NCI-H526 treated with DMSO at 0.1 percent for 48 hours (cell line): ENCODE data around the gene GCK.

Experiments used
- DNase-seq: peaks from one replicate; lab custom pipeline; 2025; lab: John Stamatoyannopoulos, UW

GCK gene

DNA sequence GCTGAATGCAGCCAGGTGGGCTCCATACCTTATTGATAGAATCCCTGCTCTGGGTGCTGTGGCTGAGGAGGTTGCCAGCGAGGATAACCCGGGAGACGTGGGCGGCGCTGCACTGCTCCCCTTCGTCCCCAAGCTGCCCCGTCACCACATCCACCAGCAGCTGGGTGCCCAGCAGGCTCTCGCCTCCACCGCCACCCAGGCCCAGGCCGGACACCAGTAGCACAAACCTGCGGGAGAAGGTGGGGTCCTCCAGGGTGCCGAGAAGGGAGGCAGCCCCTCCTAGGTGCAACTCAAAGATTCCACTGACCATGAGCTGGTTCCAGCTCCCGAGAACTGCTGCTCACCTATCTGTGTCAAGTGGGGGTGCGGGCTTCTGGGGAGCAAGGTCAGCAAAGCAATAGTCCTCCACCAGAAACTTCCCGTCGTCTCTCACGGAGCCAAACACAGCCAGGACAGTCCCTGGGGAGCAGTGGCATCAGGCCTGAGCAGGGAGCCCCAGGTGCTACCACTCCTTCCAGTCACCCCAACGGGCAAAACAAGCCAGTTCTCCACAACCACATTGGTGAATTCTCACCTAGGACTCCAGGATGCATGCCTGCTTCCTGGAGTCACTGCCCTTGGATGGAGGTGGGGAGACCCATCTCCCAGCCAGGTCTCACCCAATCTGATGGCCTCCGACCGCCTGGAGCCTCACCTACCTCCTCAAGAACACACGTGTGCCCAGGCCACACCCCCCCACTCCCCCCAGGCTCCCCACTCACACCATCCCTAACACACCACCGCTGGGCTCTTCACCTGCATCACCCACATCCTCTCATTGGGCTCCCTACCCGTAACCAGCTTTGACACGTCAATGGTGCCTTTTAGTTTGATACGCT, 72.2 kb downstream of the GCK start:
- no peak for DNase-seq

DNA sequence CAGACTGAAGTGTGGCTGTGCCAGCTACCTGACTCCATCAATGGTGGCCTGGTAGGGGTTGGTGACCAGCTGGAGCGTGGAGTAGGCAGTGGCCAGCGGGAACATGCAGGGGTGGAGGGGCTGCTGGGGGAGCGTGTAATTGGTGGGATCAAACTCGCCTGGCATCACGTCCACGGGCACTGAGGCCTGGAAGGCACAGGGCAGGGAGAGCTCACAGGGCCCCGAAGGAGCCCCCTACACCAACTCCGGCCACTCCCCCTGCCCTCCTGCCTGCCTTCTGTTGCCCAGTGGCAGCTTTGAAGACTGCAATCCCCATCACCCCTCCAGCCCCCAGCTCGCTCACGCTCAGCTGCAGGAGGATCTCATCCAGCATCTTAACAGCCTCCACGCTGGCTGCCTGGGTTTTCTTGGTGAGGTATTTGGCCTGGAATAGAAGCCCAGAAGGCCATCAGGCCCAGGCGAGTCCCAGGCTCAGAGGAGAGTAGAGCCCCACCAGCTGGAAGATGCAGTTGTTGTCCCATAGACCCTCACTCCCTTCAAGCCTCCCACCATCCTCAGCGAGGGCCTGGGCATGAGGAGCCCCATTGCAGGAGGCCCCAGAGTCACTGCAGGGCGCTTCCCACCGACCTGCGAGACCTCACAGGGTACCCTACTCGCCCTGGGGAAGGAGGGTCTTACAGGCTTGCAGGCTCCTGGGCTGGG, 73.0 kb downstream of the GCK start:
- no peak for DNase-seq

DNA sequence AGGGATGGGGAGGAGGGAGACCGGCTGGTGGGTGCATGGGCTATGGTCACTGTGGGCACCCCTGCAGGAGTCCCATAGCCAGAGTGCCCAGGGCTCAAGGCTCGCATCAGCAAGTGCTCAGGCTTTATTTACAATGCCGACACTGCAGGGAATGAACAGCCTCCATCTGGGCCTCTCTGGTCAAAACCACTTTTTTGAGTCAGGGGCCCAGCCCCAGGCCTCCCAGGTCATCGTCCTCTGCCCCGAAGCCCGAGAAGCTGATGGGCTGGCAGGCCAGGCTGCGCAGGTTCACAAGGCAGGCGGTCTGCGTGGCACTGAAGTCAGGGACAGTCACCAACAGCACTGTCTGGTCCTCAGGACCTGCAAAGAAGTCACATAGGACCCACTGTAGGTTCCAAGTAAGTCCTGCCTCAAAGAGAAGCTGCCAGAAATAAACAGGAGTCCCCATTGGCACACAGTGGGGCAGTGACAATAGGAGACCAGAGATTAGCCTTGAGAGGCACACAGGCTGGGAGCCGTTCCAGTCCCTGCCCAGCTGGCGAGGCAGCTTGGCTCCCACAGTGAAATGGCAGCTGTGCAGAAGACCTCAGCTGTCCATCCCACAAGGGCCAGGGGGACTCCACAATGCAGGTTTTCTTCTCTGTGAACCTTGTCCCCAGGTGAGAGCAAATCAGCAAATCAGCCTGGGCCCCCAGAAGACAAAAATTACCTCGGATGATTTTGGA, 74.5 kb downstream of the GCK start:
- no peak for DNase-seq

DNA sequence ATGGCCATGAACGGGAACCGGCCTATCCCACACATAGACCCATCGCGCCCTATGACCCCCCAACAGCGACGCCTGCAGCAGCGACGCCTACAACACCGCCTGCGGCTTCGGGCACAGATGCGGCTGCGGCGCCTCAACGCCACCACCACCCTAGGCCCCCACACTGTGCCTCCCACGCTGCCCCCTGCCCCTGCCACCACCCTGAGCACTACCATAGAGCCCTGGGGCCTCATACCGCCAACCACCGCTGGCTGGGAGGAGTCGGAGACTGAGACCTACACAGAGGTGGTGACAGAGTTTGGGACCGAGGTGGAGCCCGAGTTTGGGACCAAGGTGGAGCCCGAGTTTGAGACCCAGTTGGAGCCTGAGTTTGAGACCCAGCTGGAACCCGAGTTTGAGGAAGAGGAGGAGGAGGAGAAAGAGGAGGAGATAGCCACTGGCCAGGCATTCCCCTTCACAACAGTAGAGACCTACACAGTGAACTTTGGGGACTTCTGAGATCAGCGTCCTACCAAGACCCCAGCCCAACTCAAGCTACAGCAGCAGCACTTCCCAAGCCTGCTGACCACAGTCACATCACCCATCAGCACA, 75.4 kb downstream of the GCK start:
- DNase-seq = no peak

DNA sequence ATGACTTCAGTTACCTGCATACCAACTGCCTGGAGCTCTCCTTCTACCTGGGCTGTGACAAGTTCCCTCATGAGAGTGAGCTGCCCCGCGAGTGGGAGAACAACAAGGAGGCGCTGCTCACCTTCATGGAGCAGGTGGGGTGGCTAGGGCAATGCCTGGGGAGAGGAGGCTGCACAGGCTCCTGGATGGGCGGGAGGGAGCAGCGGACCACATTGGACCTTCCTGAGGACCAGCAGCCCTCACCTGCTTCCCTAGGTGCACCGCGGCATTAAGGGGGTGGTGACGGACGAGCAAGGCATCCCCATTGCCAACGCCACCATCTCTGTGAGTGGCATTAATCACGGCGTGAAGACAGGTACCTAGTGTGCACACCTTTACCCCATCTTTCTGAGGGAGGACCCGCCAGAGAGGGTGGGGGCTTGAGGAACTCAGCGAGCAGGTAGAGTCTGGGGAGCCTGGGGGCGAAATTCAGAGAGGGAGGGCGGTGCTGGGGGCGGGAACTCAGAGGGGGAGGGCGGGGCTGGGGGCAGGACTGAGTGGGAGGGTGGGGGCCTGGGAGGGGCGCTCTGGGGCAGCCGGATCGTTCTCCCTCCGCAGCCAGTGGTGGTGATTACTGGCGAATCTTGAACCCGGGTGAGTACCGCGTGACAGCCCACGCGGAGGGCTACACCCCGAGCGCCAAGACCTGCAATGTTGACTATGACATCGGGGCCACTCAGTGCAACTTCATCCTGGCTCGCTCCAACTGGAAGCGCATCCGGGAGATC, 76.1 kb downstream of the GCK start:
- DNase-seq = no peak

DNA sequence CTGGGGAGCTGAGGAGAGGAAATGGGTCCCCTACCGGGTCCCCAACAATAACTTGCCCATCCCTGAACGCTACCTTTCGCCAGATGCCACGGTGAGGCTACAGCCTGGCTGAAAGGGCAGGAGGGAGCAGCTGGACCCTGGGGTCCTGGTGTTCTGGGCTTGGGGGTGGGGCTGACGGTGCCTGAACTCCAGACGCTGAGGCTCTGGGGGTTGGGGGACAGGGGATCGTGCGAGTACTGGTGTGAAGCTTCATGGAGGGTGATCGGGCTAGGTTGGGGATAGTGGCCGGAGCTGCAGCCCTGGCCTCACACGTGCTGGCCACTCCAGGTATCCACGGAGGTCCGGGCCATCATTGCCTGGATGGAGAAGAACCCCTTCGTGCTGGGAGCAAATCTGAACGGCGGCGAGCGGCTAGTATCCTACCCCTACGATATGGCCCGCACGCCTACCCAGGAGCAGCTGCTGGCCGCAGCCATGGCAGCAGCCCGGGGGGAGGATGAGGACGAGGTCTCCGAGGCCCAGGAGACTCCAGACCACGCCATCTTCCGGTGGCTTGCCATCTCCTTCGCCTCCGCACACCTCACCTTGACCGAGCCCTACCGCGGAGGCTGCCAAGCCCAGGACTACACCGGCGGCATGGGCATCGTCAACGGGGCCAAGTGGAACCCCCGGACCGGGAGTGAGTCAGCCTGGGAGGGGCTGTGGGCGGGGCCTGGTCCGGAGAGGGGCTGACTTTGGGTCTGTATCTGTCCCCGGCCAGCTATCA, 76.8 kb downstream of the GCK start:
- DNase-seq = peak; percentile 21

DNA sequence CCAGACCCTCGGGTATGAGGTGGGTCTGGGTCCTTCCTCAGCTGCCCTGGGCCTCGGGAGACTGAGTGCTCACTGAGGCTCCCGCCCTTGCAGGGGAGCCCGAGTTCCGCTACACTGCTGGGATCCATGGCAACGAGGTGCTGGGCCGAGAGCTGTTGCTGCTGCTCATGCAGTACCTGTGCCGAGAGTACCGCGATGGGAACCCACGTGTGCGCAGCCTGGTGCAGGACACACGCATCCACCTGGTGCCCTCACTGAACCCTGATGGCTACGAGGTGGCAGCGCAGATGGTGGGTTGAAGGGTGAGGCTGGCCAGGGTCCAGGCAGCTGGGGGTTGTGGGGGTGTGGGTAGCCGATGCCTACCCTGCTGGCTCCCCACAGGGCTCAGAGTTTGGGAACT, 77.5 kb downstream of the GCK start:
- DNase-seq = no peak

DNA sequence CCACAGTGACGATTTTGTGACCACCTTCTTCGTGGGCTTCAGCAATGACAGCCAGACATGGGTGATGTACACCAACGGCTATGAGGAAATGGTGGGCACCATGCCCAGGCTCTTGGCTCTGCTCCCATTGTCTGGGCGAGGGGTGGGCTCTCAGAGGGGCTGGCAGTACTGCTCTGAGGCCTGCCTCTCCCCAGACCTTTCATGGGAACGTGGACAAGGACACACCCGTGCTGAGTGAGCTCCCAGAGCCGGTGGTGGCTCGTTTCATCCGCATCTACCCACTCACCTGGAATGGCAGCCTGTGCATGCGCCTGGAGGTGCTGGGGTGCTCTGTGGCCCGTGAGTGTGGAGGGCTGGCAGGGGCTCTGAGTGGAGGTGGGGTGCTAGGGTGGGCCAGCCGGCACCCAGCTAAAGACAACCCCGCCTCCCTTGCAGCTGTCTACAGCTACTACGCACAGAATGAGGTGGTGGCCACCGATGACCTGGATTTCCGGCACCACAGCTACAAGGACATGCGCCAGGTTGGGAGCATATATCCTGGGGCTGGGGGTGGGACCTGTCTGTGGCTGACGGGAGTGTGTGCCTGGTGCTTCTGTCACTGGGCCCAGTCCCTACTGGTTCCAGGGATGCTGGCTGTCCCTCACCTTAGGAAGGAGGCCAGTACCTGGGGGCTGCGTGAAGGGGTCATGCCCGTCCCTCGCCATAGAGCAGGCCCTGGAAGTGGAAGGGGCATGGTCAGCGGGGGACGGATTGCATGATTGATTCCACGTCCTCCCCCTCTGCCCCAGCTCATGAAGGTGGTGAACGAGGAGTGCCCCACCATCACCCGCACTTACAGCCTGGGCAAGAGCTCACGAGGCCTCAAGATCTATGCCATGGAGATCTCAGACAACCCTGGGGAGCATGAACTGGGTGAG, 78.3 kb downstream of the GCK start:
- DNase-seq = no peak

DNA sequence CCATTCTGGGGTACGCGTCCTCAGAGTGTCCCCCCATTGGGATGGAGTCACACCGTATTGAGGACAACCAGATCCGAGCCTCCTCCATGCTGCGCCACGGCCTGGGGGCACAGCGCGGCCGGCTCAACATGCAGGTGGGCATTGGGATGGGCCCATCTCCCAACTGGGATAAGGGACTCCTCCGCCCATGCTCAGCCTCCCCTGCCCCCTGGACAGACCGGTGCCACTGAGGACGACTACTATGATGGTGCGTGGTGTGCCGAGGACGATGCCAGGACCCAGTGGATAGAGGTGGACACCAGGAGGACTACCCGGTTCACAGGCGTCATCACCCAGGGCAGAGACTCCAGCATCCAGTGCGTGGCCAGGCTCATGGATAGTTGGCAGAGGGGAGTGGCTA, 79.2 kb downstream of the GCK start:
- DNase-seq = no peak

DNA sequence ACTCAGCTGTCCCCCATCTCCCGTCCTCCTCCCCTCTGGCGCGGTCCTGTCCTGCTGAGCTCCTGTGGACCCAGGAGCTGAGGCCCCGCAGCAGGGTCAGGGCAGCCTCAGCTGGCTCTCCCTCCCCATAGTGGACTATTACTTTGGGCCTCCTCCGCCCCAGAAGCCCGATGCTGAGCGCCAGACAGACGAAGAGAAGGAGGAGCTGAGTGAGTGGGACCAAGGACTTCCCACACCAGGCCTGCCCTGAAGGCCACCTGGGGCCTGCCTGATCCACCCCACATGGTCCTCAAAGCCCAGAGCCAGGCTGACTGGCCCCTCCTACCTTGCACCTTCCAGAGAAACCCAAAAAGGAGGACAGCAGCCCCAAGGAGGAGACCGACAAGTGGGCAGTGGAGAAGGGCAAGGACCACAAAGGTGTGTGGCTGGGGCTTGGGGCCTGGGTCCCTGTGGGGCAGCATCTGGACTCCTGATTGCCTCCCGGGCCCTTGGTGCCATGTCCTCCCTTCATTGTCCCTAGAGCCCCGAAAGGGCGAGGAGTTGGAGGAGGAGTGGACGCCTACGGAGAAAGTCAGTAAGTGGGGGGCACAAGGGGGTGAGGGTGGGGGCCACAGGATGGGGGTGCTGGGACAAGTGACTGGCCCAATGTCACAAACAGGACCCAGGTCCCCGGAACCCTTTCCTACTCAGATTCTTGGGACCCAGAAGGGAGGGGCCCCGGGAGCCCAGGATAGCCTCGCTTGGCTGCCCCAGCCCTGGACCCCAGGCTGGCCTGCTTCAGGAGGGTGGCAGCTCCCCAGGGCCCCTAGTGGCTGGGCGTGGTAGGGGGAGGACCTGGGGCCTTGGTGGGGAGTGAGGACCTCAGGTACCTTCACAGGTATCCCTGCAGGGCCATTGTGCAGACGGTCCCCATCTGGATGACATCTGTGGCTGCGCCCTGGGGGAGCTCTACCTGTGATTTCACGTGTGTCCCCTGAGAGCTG, 80.2 kb downstream of the GCK start:
- no peak for DNase-seq

DNA sequence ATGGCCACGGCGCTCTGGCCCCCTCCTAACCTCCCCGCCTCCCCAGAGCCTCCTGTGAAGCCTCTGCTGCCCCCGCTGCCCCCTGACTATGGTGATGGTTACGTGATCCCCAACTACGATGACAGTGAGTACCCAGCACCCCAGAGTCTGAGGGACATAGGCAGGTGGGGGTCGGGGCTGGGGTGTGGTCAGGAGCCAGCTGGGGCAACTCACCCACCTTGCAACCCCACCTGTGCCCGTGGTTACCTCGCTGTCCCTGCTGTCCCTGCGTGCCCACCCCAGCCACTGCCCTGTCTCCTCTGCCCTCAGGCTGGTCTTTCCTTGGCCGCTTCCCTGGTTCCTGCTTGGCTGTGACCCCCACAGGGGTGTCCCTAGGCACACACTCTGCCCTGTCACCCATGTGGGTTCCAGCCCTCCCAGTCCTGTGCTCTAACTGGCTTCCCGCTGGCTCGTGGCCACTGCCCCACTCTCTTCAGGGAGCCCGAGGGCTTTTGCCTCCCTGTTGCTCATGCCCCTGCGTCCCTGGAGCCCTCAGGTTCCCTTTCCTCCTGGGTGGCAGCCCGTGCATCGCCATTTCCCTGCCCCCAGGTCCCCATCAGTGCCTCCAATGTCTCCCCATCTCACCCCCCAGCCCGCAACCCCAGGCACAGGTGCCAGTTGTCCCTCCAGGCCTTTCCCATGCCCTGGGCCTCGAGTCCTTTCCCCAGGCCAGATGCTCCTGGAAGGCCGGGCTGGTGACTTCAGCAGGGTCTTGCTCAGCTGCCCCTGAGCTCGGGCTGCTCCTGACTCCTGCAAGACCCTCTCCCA, 81.1 kb downstream of the GCK start:
- no peak for DNase-seq

DNA sequence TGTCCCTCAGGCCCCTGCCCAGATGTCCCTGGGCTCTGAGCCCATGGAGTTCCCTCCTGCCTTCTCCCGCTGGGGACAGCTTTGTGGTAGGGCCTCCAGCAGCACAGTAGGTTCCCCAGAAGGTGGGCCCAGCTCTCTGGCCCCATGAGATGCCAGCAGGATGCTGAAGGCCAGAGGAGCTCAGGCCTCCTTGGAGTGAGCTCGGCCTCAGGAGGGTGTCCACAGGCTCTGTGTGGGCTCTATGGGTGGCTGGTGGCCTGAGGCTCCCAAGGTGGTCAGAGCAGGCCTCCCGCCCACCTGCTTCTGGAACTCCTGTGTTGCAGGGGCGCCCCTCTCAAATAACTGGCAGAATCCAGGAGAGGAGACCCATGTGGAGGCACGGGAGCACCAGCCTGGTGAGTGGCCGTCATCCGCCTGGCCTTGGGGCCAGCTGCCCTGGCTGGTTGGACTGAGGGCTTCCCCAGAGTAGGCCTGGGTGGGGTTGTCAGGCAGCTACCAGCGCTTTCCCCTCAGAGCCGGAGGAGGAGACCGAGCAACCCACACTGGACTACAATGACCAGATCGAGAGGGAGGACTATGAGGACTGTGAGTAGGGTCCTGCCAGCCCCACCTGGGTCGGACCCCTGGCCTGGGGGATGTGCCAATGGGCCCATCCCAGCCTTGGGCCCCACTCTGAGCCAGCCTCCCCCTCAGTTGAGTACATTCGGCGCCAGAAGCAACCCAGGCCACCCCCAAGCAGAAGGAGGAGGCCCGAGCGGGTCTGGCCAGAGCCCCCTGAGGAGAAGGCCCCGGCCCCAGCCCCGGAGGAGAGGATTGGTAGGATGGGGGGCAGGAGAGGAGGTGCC, 81.9 kb downstream of the GCK start:
- no peak for DNase-seq

DNA sequence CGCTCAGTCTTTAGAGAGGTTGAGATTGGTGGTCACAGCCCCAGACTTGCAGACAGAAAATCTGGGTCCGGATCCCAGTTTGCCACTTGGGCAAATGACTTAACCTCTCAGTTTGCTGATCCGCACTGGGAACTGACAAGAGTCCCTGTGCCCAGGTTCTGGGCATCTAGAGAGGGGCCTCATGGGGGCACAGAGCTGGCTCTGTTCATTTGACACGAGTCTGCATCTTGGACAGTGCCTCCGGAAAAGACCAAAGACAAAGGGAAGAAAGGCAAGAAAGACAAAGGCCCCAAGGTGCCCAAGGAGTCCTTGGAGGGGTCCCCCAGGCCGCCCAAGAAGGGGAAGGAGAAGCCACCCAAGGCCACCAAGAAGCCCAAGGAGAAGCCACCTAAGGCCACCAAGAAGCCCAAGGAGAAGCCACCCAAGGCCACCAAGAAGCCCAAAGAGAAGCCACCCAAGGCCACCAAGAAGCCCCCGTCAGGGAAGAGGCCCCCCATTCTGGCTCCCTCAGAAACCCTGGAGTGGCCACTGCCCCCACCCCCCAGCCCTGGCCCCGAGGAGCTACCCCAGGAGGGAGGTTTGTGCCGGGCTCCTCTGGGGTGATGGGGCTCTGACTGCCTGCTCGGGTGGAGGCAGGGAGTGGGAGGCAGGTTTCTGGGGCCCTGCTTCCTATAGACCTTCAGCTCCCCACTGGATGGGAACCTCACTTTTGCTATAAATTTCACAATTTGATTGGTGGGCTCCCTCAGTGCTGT, 82.8 kb downstream of the GCK start:
- DNase-seq = no peak

DNA sequence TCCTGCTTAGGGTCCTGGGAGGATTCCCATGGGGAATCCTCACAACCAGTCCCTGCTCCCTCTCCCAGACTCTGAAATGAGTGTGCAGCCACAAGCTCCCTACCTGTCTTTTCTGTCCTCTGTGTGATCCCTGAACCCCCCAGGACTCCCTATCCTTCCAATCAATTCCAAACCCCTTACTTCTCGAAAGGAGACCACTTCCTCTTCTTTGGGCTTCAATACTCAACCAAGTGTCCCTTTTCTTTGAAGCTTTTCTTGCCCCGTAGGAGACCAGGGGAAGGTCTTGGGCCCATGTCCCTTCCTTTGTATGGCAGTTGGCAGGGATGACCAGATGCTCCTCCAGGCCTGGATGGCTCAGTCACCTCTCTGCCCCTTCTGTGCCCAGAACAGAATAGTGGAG, 83.4 kb downstream of the GCK start:
- no peak for DNase-seq

DNA sequence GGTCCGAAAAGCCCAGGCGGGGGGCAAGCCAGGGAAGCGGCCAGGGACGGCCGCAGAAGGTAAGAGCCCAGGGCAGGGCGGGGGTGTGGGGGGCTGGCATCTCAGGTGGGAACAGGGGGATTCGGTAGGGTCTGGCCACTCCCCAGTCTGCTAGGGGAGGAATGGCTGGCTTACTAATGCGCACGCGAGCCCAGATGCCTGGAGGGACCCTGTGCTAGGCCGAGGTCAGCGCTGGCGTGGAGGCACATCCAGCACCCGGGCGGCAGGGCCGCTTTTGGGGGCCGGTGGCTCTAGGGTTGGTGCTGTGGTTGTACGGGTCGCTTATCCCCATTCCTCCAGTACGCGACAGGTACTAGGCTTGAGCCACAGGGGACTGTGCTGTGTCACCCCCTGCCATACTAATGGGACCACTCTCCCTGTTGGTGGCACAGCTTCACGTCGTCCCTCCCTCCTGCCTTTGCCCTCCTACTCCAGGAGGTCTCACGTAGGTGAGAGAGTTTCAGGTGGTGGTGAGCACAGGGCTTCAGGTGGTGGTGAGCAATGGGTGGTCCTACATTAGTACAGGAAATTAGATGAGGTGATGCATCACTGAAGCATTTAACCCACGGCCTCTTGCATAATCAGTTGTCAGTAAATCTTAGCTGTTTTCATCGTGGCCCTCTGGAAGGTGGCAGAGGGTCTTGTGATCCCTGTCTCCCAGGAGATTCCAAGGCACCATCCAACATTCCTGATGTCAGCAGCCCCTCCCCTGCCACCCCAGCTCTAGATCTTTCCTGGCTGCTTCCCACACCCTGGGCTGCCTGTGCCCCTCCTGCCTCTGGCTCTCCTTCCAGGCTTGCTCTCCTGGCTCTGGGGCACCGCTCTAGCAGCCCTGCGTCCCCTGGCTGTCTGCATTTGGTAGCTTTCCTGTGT, 84.1 kb downstream of the GCK start:
- no peak for DNase-seq
